HEK293 (cell line): ENCODE measurements around the gene TMC4.

Experiments used
- SP2 ChIP-seq: fragments of 450-650 bp; formaldehyde crosslinking; IDR thresholded peaks from 2 replicates; pipeline ENCODE4 v1.5.1; 2016; ENCODE audit warnings: missing biosample characterization, missing genetic modification characterization
- ZBTB7A ChIP-seq: fragments of 450-650 bp; formaldehyde crosslinking; IDR thresholded peaks from 2 replicates; pipeline ENCODE4 v1.5.1; 2016; ENCODE audit warnings: low read depth, missing biosample characterization, missing genetic modification characterization
- ZFP41 ChIP-seq: fragments of 450-650 bp; formaldehyde crosslinking; IDR thresholded peaks from 2 replicates; pipeline ENCODE4 v1.5.1; 2016; ENCODE audit warnings: missing biosample characterization, missing genetic modification characterization, borderline replicate concordance
- ZNF354C ChIP-seq: fragments of 450-650 bp; formaldehyde crosslinking; IDR thresholded peaks from 2 replicates; pipeline ENCODE4 v1.5.1; 2016; ENCODE audit warnings: missing biosample characterization, missing genetic modification characterization, low read depth, borderline replicate concordance
- ZNF510 ChIP-seq: fragments of 450-650 bp; formaldehyde crosslinking; IDR thresholded peaks from 2 replicates; pipeline ENCODE4 v1.5.1; 2018; ENCODE audit warnings: mild to moderate bottlenecking, missing genetic modification characterization, missing biosample characterization; ENCODE audit not compliant: insufficient replicate concordance
- ZNF670 ChIP-seq: fragments of 450-650 bp; formaldehyde crosslinking; IDR thresholded peaks from 2 replicates; pipeline ENCODE4 v1.5.1; 2016; ENCODE audit warnings: missing biosample characterization, missing genetic modification characterization, low read depth
- TF ChIP-seq, protein P1 (sequence below): fragments of 450-650 bp; formaldehyde crosslinking; IDR thresholded peaks from 2 replicates; pipeline ENCODE4 v1.5.1; 2016; ENCODE audit warnings: missing biosample characterization, missing genetic modification characterization
- TF ChIP-seq, protein P2 (sequence below): sonication (generic); formaldehyde crosslinking; IDR thresholded peaks from 2 replicates; pipeline ENCODE4 v1.8.1; 2022; ENCODE audit warnings: mild to moderate bottlenecking, moderate library complexity, missing genetic modification reagents
- TF ChIP-seq, protein P3 (sequence below): fragments of 450-650 bp; formaldehyde crosslinking; IDR thresholded peaks from 2 replicates; pipeline ENCODE4 v1.5.1; 2017; ENCODE audit warnings: missing biosample characterization, mild to moderate bottlenecking, missing genetic modification characterization, moderate library complexity

DNA sequence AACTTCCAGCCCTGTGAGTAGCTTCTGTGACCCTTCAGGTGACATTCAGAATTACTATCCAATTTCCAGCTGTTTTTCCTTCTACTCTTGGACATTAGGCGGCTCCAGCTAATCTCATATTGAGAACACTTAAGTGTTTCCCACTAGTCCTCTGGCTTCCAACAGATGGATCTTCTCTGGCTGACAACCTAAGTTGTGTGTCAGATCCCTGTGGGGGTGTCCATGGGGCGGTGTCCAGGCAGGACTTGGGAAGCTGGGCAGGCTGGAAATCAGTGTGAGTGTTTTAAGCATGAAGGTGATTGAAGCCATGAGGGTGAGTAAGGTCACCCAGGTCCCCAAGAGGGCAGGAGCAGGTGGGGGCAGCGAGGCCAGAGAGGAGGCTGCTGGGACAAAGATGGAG lies 25.3 kb downstream of the TMC4 start:
- TF ChIP-seq, protein P1, sequence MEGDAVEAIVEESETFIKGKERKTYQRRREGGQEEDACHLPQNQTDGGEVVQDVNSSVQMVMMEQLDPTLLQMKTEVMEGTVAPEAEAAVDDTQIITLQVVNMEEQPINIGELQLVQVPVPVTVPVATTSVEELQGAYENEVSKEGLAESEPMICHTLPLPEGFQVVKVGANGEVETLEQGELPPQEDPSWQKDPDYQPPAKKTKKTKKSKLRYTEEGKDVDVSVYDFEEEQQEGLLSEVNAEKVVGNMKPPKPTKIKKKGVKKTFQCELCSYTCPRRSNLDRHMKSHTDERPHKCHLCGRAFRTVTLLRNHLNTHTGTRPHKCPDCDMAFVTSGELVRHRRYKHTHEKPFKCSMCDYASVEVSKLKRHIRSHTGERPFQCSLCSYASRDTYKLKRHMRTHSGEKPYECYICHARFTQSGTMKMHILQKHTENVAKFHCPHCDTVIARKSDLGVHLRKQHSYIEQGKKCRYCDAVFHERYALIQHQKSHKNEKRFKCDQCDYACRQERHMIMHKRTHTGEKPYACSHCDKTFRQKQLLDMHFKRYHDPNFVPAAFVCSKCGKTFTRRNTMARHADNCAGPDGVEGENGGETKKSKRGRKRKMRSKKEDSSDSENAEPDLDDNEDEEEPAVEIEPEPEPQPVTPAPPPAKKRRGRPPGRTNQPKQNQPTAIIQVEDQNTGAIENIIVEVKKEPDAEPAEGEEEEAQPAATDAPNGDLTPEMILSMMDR (tag by site-specific recombination), result no peak
- TF ChIP-seq, protein P2, sequence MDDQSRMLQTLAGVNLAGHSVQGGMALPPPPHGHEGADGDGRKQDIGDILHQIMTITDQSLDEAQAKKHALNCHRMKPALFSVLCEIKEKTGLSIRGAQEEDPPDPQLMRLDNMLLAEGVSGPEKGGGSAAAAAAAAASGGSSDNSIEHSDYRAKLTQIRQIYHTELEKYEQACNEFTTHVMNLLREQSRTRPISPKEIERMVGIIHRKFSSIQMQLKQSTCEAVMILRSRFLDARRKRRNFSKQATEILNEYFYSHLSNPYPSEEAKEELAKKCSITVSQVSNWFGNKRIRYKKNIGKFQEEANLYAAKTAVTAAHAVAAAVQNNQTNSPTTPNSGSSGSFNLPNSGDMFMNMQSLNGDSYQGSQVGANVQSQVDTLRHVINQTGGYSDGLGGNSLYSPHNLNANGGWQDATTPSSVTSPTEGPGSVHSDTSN (CRISPR knock-in tag), result no peak
- TF ChIP-seq ZBTB7A (tag by site-specific recombination) (no peak), ZFP41 (tag by site-specific recombination) (no peak), ZNF510 (tag by site-specific recombination) (no peak), ZNF354C (no peak), ZNF670 (no peak), SP2 (tag by site-specific recombination) (no peak)
- TF ChIP-seq, protein P3, sequence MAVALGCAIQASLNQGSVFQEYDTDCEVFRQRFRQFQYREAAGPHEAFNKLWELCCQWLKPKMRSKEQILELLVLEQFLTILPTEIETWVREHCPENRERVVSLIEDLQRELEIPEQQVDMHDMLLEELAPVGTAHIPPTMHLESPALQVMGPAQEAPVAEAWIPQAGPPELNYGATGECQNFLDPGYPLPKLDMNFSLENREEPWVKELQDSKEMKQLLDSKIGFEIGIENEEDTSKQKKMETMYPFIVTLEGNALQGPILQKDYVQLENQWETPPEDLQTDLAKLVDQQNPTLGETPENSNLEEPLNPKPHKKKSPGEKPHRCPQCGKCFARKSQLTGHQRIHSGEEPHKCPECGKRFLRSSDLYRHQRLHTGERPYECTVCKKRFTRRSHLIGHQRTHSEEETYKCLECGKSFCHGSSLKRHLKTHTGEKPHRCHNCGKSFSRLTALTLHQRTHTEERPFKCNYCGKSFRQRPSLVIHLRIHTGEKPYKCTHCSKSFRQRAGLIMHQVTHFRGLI (tag by site-specific recombination), result no peak
